HL-60 (cell line): Measurements from ENCODE around the gene ATPAF2.

Source experiments
- DNase-seq, 2 experiments: peaks; one replicate each; pipeline ENCODE4 v3.0.0-alpha.2; 2010 to 2020; ENCODE audit warnings: low read depth in 1 of 2, low spot score in 1 of 2
- H3K27ac ChIP-seq: fragments of 250-450 bp; sonication (Bioruptor Pico); replicated peaks from 2 replicates; pipeline ENCODE4 v1.5.1; 2020; ENCODE audit warnings: mild to moderate bottlenecking, moderate library complexity
- H3K27me3 ChIP-seq: fragments of 250-450 bp; sonication (Bioruptor Pico); 2 replicates; pipeline ENCODE4 v1.5.1; 2021; ENCODE audit warnings: mild to moderate bottlenecking, moderate library complexity; ENCODE audit not compliant: insufficient read depth, poor library complexity, severe bottlenecking
- H3K4me3 ChIP-seq: replicated peaks from 2 replicates; pipeline ENCODE4 v1.5.1; 2011; ENCODE audit warnings: mild to moderate bottlenecking, control low read depth, low read length; ENCODE audit not compliant: insufficient read depth
- GABPA ChIP-seq: IDR thresholded peaks from 2 replicates; pipeline ENCODE4 v1.6.1; 2012; ENCODE audit warnings: low read depth
- POLR2AphosphoS5 ChIP-seq: IDR thresholded peaks from 2 replicates; pipeline ENCODE4 v1.6.1; 2012; ENCODE audit warnings: low read depth
- SPI1 ChIP-seq: IDR thresholded peaks from 2 replicates; pipeline ENCODE4 v1.6.1; 2012; ENCODE audit warnings: low read depth, mild to moderate bottlenecking, borderline replicate concordance
- TF ChIP-seq, protein P1 (sequence below): IDR thresholded peaks from one replicate; pipeline ENCODE4 v1.5.1; 2011; ENCODE audit warnings: low read length, control low read depth, inconsistent platforms; ENCODE audit not compliant: insufficient read depth
- TF ChIP-seq, protein P2 (sequence below): IDR thresholded peaks from 2 replicates; pipeline ENCODE4 v1.6.1; 2012; ENCODE audit warnings: low read depth; ENCODE audit not compliant: insufficient replicate concordance

Gene ATPAF2

DNA sequence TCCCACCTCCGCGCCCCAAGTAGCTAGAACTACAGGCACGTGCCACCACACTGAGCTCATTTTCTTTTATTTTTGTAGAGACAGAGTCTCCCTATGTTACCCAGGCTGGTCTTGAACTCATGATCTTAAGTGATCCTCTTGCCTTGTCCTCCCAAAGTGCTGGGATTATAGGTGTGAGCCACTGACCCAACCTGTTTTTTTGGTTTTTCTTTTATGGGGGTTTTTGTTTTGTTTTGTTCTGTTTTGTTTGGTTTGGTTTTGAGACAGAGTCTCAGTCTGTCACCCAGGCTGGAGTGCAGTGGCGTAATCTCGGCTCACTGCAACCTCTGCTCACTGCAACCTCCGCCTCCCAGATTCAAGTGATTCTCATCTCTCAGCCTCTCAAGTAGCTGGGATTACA is 16.6 kb upstream of the ATPAF2 start:
- Histone ChIP-seq H3K27ac (peak overlapping the region; percentile 45; the same call in 1 of the 2 replicates), H3K4me3 (no peak overlapping the region)

DNA sequence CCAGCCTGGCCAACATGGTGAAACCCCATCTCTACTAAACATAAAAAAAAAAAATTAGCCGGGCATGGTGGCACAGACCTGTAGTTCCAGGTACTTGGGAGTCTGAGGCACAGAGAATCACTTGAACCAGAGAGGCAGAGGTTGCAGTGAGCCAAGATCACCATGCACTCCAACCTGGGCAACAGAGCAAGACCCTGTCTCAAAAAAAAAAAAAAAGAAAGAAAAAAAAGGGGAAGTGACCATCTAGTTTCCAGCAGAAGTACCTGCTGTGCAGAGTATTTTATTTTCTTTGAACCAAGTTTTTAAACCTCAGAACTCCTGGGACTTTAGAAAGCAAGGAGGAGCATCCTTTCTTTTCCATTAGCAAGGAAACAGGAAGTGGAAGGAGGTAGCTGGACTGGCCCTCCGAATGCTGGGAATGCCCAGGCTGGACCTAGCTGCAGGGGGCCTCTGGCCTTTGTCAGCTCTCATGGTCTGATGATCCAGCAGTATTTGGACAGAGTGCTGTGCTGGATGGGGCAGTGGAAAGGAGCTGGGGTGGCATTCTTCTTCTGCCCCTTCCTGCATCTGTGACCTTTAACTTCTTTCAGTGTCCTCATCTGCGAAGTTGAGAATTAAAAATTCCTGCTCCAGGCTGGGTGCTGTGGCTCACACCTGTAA is 6.9 kb upstream of the ATPAF2 start:
- DNase-seq = no peak
- no peaks in the 10 kb centered on the region for H3K27me3 ChIP-seq
- peak; percentile 78 for TF ChIP-seq SPI1
- TF ChIP-seq, protein P1, sequence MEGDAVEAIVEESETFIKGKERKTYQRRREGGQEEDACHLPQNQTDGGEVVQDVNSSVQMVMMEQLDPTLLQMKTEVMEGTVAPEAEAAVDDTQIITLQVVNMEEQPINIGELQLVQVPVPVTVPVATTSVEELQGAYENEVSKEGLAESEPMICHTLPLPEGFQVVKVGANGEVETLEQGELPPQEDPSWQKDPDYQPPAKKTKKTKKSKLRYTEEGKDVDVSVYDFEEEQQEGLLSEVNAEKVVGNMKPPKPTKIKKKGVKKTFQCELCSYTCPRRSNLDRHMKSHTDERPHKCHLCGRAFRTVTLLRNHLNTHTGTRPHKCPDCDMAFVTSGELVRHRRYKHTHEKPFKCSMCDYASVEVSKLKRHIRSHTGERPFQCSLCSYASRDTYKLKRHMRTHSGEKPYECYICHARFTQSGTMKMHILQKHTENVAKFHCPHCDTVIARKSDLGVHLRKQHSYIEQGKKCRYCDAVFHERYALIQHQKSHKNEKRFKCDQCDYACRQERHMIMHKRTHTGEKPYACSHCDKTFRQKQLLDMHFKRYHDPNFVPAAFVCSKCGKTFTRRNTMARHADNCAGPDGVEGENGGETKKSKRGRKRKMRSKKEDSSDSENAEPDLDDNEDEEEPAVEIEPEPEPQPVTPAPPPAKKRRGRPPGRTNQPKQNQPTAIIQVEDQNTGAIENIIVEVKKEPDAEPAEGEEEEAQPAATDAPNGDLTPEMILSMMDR = no peak
- H3K27ac ChIP-seq = no peak overlapping the region
- H3K4me3 ChIP-seq = no peak overlapping the region

More for the DNA sequence above, 16.6 kb upstream of the ATPAF2 start:
- DNase-seq = no peak
- H3K27me3 ChIP-seq = no peaks in the 10 kb centered on the region
- TF ChIP-seq POLR2AphosphoS5 = no peak
- no peak for TF ChIP-seq GABPA
- TF ChIP-seq, protein P1 = no peak
- TF ChIP-seq SPI1 = no peak
- TF ChIP-seq, protein P2, sequence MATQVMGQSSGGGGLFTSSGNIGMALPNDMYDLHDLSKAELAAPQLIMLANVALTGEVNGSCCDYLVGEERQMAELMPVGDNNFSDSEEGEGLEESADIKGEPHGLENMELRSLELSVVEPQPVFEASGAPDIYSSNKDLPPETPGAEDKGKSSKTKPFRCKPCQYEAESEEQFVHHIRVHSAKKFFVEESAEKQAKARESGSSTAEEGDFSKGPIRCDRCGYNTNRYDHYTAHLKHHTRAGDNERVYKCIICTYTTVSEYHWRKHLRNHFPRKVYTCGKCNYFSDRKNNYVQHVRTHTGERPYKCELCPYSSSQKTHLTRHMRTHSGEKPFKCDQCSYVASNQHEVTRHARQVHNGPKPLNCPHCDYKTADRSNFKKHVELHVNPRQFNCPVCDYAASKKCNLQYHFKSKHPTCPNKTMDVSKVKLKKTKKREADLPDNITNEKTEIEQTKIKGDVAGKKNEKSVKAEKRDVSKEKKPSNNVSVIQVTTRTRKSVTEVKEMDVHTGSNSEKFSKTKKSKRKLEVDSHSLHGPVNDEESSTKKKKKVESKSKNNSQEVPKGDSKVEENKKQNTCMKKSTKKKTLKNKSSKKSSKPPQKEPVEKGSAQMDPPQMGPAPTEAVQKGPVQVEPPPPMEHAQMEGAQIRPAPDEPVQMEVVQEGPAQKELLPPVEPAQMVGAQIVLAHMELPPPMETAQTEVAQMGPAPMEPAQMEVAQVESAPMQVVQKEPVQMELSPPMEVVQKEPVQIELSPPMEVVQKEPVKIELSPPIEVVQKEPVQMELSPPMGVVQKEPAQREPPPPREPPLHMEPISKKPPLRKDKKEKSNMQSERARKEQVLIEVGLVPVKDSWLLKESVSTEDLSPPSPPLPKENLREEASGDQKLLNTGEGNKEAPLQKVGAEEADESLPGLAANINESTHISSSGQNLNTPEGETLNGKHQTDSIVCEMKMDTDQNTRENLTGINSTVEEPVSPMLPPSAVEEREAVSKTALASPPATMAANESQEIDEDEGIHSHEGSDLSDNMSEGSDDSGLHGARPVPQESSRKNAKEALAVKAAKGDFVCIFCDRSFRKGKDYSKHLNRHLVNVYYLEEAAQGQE = no peak

DNA sequence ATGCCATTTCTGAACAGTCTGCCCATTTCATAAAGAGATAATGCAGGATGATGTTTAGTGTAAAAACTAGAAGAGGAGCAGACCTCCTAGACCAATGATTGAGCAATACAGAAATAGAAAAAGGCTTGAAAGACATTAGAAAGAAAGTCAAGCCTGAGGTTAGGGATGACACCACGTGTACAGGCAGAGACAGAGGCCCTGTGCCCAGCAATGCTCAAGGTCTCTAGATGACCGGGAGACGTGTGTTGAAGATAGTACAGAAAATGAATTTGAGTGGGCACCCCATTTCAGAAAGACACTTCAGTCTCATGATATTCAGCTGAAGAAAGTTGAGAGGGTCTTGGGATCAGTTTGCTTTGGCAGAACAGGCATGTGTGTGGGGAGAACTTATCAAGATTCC is 5.6 kb upstream of the ATPAF2 start:
- Histone ChIP-seq H3K4me3 (no peak overlapping the region), H3K27me3 (no peaks in the 10 kb centered on the region), H3K27ac (no peak overlapping the region)
- TF ChIP-seq, protein P1 = no peak
- TF ChIP-seq SPI1 (no peak), GABPA (no peak), POLR2AphosphoS5 (no peak)
- TF ChIP-seq, protein P2 = no peak
- no peak for DNase-seq

DNA sequence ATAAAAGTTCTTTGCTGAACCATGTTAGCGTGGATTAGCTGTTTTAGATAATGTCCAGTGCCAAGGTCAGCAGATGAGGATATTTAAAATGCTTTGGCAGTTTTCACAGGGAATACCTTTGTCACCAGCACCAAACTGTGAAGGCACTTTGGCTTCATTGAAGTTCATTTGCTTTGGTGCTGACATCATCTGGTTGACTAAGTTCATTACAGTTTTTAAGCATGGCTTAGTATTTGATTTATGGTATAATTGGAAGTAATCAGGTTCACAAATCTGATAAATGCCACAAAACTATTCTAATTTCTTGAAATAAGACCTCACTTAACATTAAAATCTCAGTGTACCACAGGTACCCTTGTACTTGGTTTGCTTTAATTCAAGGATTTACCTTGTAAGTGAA is 4.5 kb upstream of the ATPAF2 start:
- no peak for DNase-seq
- TF ChIP-seq POLR2AphosphoS5 (no peak), SPI1 (no peak), GABPA (no peak)
- TF ChIP-seq, protein P1 = no peak
- TF ChIP-seq, protein P2 = no peak
- Histone ChIP-seq H3K4me3 (no peak overlapping the region), H3K27ac (no peak overlapping the region), H3K27me3 (no peaks in the 10 kb centered on the region)
